HFFc6 (cell line): ENCODE measurements around the gene KRT13. TPM values are rescaled to one million over a fixed set of nuclear protein-coding genes. Genes with fewer than 3 reads are reported as not detected.

Experiments used
- DNase-seq: peaks from one replicate; pipeline ENCODE4 v3.0.0-alpha.2; 2018
- H3K27ac Mint-ChIP-seq: 2 replicates; pipeline ENCODE4 v1.8.0; 2020; ENCODE audit warnings: mild to moderate bottlenecking, mixed read lengths
- H3K27me3 Mint-ChIP-seq: 2 replicates; pipeline ENCODE4 v1.8.0; 2021; ENCODE audit warnings: mild to moderate bottlenecking, moderate library complexity, mixed read lengths; ENCODE audit not compliant: insufficient read depth
- H3K36me3 Mint-ChIP-seq: 2 replicates; pipeline ENCODE4 v1.8.0; 2021; ENCODE audit warnings: low read depth, mixed read lengths
- H3K4me1 Mint-ChIP-seq: 2 replicates; pipeline ENCODE4 v1.8.0; 2020; ENCODE audit warnings: low read depth, mixed read lengths
- H3K4me3 Mint-ChIP-seq: 2 replicates; pipeline ENCODE4 v1.8.0; 2020; ENCODE audit warnings: mild to moderate bottlenecking, moderate library complexity, mixed read lengths
- H3K9me3 Mint-ChIP-seq: 2 replicates; pipeline ENCODE4 v1.8.0; 2020; ENCODE audit warnings: mild to moderate bottlenecking, mixed read lengths
- CTCF ChIP-seq: fragments of 200-600 bp; sonication (generic); IDR thresholded peaks from 2 replicates; pipeline ENCODE4 v1.5.0; 2021; ENCODE audit warnings: antibody characterized with exemption, mild to moderate bottlenecking
- long read RNA-seq: library from polyadenylated mRNA; unstranded; transcript quantifications from one replicate; pipeline ENCODE4 v2.0.0, GENCODE V29; 2019
- total RNA-seq, 6 experiments: library from RNA; stranded (reverse); fragmentation: NEBNext Ultra II Directional; extraction: Animal tissue kit (Norgen Biotek cat#: 25700); gene quantifications; 2 replicates in 1 of 6; 3 replicates in 5 of 6; pipeline ENCODE4 v1.2.3, GENCODE V29; 2021

KRT13 gene
- total RNA-seq, result not detected
- long read RNA-seq, result 0 reads

GRCh38 chr17:41505007-41505808, at the start of gene KRT13:
KRT13 (minus strand) TSS chr17:41505612; CDS start chr17:41505550, 62 bp downstream.
- Mint-ChIP-seq H3K9me3 (no peaks in the 10 kb centered on the region), H3K4me3 (no peak within 1 kb of the TSS), H3K4me1 (peaks cover 26% of the 10 kb centered on the region), H3K27me3 (no peaks in the 10 kb centered on the region; the same call in 1 of the 2 replicates), H3K27ac (no peak within 1 kb of the TSS), H3K36me3 (no peaks in the 10 kb centered on the region)
- DNase-seq, result no peak
- TF ChIP-seq CTCF, result no peak

- no peak overlapping the region for H3K27ac Mint-ChIP-seq
- H3K9me3 Mint-ChIP-seq, result no peaks in the 10 kb centered on the region
Measured at GRCh38 chr17:41553987-41554680, 48.7 kb upstream of the KRT13 start.

GRCh38 chr17:41553176-41553575, 47.8 kb upstream of the KRT13 start:
- H3K27me3 Mint-ChIP-seq, result peaks cover 18% of the 10 kb centered on the region
- peak; percentile 20 for DNase-seq
- H3K27ac Mint-ChIP-seq, result no peak overlapping the region
- no peak overlapping the region for H3K4me3 Mint-ChIP-seq
- H3K9me3 Mint-ChIP-seq, result no peaks in the 10 kb centered on the region
- H3K36me3 Mint-ChIP-seq, result no peaks in the 10 kb centered on the region
- peaks cover 40% of the 10 kb centered on the region for H3K4me1 Mint-ChIP-seq
- TF ChIP-seq CTCF, result no peak

More at GRCh38 chr17:41553987-41554680, 48.7 kb upstream of the KRT13 start:
- DNase-seq, result no peak
- H3K4me1 Mint-ChIP-seq, result peaks cover 36% of the 10 kb centered on the region
- H3K27me3 Mint-ChIP-seq, result peaks cover 18% of the 10 kb centered on the region
- no peak for TF ChIP-seq CTCF
- H3K4me3 Mint-ChIP-seq, result no peak overlapping the region
- H3K36me3 Mint-ChIP-seq, result no peaks in the 10 kb centered on the region

- H3K36me3 Mint-ChIP-seq, result peaks cover 3% of the 10 kb centered on the region
- peaks cover 17% of the 10 kb centered on the region for H3K27me3 Mint-ChIP-seq
- H3K9me3 Mint-ChIP-seq, result peaks cover 2% of the 10 kb centered on the region
- peaks cover 47% of the 10 kb centered on the region for H3K4me1 Mint-ChIP-seq
- DNase-seq, result no peak
- H3K27ac Mint-ChIP-seq, result no peak overlapping the region
- TF ChIP-seq CTCF, result no peak
- no peak overlapping the region for H3K4me3 Mint-ChIP-seq
Measured at GRCh38 chr17:41552455-41552854, 47.0 kb upstream of the KRT13 start.

- no peak overlapping the region for H3K4me3 Mint-ChIP-seq
- peaks cover 13% of the 10 kb centered on the region for H3K27me3 Mint-ChIP-seq
- no peak for TF ChIP-seq CTCF
- peaks cover 8% of the 10 kb centered on the region for H3K9me3 Mint-ChIP-seq
- DNase-seq, result no peak
- H3K36me3 Mint-ChIP-seq, result peaks cover 14% of the 10 kb centered on the region
- H3K27ac Mint-ChIP-seq, result no peak overlapping the region; the same call in 1 of the 2 replicates
- peaks cover 51% of the 10 kb centered on the region for H3K4me1 Mint-ChIP-seq
Measured at GRCh38 chr17:41551365-41551764, 46.0 kb upstream of the KRT13 start.
